HG03439 (cell line): ENCODE measurements around the gene OLFM4.
"Not testable (repeated sequence)": the region's sequence is repeated elsewhere in the genome, so short reads cannot be mapped to it uniquely, and the experiment has no call there.

ENCODE experiments used
- ATAC-seq: cut with Tn5 transposase; IDR thresholded peaks from one replicate; pipeline ENCODE4 v1.9.1; 2021; ENCODE audit warnings: mild to moderate bottlenecking, moderate library complexity; ENCODE audit not compliant: unreplicated experiment

The OLFM4 gene

GRCh38 chr13:53014018-53014417, 14.6 kb upstream of the OLFM4 start:
- ATAC-seq, result not testable (repeated sequence)

GRCh38 chr13:53014495-53015443, 13.8 kb upstream of the OLFM4 start:
- no peak for ATAC-seq

GRCh38 chr13:53015971-53016370, 12.6 kb upstream of the OLFM4 start:
- no peak for ATAC-seq

- no peak for ATAC-seq
Measured at GRCh38 chr13:53017433-53017970, 11.1 kb upstream of the OLFM4 start.

- no peak for ATAC-seq
Measured at GRCh38 chr13:53018690-53019647, 9.6 kb upstream of the OLFM4 start.

- no peak for ATAC-seq
Measured at GRCh38 chr13:53020764-53021335, 7.8 kb upstream of the OLFM4 start.

- no peak for ATAC-seq
Measured at GRCh38 chr13:53023246-53023645, 5.4 kb upstream of the OLFM4 start.

GRCh38 chr13:53028063-53028462, 550 bp upstream of the OLFM4 start:
- ATAC-seq, result no peak

- ATAC-seq, result no peak
Measured at GRCh38 chr13:53032849-53033248, 4.2 kb downstream of the OLFM4 start.

GRCh38 chr13:53038993-53039392, 10.4 kb downstream of the OLFM4 start:
- no peak for ATAC-seq

- ATAC-seq, result no peak
Measured at GRCh38 chr13:53041968-53042516, 13.4 kb downstream of the OLFM4 start.

GRCh38 chr13:53042877-53043276, 14.3 kb downstream of the OLFM4 start:
- ATAC-seq, result no peak

GRCh38 chr13:53043398-53043797, 14.8 kb downstream of the OLFM4 start:
- ATAC-seq, result no peak

GRCh38 chr13:53045189-53045588, 16.6 kb downstream of the OLFM4 start:
- no peak for ATAC-seq

GRCh38 chr13:53048880-53049279, 20.3 kb downstream of the OLFM4 start:
- ATAC-seq, result no peak

GRCh38 chr13:53050151-53050550, 21.5 kb downstream of the OLFM4 start:
- no peak for ATAC-seq

GRCh38 chr13:53052675-53053074, 24.1 kb downstream of the OLFM4 start:
- no peak for ATAC-seq

GRCh38 chr13:53054569-53054968, 26.0 kb downstream of the OLFM4 start:
- no peak for ATAC-seq

- ATAC-seq, result no peak
Measured at GRCh38 chr13:53058065-53058679, 29.6 kb downstream of the OLFM4 start.

GRCh38 chr13:53060840-53061490, 32.4 kb downstream of the OLFM4 start:
- no peak for ATAC-seq
